NCI-H82 (cell line): ENCODE results near the gene NUP210.

ENCODE experiments used
- DNase-seq: peaks from one replicate; lab custom pipeline; 2025; lab: John Stamatoyannopoulos, UW

Gene NUP210

GRCh38 chr3:13348661-13349396 lies 71.3 kb downstream of the NUP210 start:
- DNase-seq, result no peak

GRCh38 chr3:13348100-13348499 lies 72.0 kb downstream of the NUP210 start:
- DNase-seq, result no peak

DNA sequence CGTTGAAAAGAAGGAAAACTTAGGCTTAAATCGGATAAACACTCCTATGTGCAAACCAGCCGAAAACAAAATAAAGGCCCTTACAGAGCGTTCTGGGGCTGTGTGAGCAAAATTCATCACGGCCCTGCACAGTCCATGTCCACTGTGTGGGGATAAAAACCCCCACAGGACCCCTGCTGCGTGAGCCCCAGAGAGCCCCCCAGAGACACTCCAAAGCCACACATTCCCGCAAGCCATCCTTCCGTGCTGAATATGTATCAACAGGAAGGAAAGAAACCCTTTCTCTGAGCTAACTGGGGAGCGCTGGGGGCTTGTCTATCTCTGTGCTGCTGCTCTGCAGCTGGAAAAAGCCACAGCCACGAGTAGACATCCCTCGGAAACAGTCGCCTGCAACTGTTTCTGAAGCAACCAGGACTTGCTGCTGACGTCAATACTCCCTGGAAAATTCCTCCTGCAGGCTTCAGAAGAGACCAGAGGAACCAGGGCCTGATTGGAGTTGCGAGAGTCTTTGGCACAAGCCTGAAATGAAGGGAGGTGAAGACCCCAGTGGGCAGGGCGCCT lies 72.7 kb downstream of the NUP210 start:
- DNase-seq, result no peak

- DNase-seq, result no peak
Measured at GRCh38 chr3:13346481-13347389, 73.4 kb downstream of the NUP210 start.

- DNase-seq, result no peak
Measured at GRCh38 chr3:13345772-13346171, 74.3 kb downstream of the NUP210 start.

GRCh38 chr3:13345284-13345683 lies 74.8 kb downstream of the NUP210 start:
- no peak for DNase-seq

DNA sequence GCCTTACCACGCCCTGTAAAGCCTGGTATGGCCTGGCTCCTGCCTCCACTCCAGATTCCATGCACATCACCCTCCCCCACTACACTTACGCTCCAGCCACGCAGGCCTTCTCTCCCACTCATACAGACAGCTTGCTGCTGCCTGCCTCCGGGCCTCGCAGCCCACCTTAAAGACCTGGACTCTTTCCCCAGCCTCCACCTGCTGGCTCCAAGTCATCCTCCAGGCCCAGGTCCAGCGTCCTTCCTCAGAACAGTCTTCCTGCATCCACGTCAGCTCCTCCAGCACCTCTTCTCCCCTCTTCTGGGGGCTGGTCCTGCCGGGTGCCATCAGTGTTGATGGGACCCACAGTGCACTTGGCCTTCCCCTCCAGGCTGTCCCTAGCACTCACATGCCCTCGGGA lies 75.5 kb downstream of the NUP210 start:
- no peak for DNase-seq

DNA sequence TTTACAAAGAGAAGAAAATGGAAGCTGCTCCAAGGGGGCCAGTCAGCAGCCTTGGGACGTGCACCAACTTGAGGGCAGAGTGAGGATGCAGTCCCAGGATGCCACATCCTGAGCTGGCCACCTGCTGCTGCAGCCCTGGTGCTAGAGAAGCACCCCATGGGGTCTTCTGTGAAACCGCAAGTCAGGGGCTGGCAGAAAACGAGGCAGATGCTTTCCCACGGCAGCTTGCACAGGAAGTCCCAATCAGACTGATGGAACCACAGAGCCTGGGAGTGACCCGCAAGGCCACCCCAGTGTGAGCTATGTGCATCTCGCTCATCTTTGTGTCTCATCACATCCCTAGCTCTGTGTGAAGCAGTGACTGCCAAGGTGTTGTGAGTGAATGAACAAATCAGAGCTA lies 76.5 kb downstream of the NUP210 start:
- DNase-seq, result no peak

DNA sequence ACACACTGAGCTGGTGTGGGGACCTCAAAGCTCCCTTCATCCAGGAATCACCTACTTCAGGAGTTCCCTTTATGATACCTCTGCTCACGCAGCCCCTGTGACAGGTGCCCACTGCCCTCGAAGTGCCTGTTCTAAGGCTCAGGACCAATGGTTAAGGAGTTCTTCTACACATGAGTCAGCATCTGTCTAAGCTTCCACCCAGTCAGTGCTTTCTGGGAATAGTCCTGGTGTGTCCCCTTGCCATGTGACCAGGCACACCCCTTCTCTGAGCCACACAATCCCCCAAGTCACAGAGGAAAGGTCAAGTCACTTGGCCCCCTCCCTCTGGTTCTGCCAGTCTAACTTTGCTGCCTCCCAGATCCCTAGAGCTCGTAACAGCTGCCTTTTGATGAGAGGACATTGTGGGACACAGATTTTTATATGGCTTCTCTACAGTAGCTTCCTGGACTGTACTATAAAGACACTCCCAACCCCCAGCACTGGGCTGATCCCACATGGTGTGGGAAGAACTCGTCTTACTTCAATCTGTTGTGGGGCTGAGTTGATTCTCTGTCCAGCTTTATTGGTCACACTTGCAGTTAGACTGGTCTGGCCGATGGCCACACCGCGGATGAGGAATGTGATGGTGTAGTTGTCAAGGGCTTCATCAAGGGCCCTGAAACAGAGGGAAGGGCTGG lies 78.8 kb downstream of the NUP210 start:
- no peak for DNase-seq

- DNase-seq, result no peak
Measured at GRCh38 chr3:13339833-13340232, 80.3 kb downstream of the NUP210 start.

DNA sequence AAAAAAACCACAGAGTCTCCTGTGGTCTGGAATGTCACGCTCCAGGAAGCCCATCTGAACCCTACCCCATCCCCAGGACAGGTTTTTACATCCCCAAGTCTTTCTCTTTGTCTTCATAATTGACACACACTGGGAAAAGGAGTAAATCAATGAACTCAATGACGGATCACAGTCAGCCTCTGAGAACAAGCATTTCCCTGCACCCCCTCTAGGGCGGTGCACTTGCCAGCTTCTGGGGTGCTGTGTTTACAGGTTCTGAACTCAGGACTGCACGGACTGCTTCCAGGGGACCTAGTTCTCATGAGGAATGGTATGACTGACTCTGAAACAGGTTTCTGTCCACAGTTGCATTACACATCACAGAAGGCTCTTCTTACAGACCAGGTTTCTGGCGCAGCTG lies 81.1 kb downstream of the NUP210 start:
- DNase-seq, result no peak

DNA sequence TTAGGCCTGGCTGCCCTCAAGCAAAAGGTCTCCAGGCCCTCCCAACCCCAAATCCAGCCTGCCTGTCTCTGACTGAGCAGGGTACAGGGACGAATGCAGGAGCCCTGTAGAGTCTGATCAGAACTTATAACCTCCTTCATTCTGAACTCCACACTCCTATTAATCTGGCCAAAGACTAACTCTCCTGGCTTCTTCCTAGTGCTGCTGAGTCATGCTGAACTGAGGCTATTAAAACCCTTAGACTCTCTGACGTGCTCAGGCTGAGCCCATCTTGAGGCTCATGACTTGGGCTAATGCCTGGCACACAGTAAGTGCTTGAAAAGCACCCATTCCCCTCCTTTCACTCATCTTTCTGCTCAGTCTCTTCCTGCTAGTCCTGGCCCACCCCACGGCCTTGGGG lies 81.9 kb downstream of the NUP210 start:
- no peak for DNase-seq

GRCh38 chr3:13336592-13336991 lies 83.5 kb downstream of the NUP210 start:
- no peak for DNase-seq

DNA sequence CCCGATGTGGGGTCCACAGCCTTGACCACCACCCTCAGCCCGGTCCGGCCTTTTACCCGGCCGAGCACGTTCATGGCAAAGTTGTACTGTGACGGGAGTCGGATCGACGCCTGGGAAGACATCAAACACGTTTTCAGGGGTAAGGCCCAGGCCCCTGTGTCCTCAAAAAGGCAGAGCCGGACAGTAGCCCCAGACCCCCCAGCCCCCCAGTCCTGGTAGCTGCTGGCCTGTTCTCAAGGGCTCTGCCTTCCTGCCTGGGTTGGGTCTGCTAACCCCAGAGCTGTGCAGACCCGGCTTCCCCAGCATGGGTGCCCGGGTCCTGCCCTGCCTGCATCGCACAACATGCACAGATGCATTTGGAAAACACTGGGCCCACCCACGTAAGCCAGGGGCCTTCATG lies 84.6 kb downstream of the NUP210 start:
- DNase-seq, result no peak

DNA sequence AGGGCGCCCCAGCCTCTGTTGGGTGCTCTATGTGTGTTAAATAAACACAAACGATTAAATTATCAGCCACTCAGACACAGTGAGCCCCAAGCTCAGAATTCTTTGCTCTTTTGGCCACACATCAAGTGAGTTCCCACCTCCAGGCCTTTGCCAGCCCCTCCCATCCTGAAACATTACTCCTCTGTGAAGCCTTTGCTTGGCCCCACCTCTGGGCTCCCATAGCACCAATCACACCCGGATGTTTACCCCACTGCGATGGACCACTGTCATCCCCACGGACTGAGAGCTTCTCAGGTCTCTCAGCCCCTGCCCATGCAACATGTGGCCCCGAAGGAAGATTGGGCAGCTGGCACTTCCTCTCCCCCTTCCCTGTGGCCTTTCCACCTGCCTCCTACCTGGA lies 85.1 kb downstream of the NUP210 start:
- DNase-seq, result no peak

DNA sequence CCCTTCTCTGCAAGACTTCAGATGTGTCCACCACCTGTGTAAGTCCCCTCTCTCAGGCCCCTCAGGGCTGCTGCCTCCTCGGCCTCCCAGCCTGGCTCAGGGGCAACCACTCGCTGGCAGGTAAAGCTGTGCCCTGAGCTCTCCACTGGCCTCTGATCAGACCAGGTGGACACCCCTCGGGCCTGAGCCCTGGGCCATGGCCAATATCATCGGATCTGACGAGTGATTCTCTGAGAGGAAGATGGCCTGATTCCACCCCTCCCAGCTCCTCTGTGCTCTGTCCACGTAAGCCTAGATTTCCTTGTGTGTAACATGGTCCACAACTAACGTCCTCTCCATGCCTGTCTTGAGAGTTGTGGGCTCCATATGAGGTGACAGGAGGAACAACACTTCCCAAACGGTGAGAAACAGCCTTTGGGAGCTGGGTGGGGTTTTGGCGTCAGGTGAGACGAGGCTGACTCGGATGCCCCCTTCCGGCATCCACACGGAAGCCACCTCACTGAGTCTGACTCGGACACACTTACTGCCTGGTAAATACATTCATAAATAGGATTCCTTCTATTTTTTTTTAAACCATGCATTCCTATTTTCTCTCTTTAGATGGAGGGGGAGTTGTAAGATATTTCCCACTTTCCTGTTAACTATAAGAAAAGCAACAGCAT lies 86.8 kb downstream of the NUP210 start:
- DNase-seq, result no peak

GRCh38 chr3:13332740-13333139 lies 87.4 kb downstream of the NUP210 start:
- no peak for DNase-seq

GRCh38 chr3:13332158-13332557 lies 88.0 kb downstream of the NUP210 start:
- no peak for DNase-seq

DNA sequence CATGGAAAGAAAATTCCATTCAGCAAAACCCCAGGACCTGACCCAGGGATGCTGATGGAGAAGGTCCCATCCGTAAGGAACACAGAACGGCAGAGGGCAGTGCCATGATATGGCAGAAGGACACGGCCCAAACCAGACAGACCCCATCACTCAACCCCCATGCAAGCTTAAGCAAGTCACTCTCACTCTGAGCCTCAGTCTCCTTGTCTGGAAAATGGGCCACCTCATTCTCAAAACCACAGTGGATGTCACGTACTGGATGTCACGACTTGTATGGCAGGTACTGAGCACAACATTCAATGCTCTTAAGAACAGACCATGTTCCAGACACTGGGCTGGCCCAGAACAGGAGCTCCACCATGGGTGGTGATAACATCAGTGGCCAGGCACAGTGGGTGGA lies 90.4 kb downstream of the NUP210 start:
- no peak for DNase-seq

DNA sequence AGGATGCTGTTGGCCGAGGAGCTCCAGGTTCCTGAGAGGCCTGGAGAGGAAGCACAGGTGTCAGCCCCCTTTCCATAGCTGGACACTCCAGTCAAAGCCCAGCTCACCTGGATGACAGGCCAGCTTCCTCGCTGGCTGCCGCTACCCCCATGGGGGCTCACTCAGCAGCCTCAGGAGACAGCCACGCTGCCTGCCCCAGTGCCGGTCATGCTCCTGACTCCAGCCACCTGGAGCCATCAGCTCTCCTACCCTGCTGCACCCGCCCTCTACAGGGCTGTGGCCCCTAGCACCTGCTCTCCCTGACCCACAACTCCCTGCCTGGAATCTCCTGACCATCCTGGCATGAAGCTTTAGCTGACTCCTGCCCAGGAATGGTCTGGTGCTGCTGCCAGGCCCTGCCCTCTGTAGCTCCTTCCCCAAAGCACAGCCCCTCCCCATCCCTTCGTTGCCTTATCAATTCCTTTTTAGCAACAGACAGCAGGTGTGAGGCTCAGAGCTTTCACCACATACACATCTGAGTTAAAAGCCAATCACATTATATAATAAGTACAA lies 94.2 kb downstream of the NUP210 start:
- DNase-seq, result no peak

DNA sequence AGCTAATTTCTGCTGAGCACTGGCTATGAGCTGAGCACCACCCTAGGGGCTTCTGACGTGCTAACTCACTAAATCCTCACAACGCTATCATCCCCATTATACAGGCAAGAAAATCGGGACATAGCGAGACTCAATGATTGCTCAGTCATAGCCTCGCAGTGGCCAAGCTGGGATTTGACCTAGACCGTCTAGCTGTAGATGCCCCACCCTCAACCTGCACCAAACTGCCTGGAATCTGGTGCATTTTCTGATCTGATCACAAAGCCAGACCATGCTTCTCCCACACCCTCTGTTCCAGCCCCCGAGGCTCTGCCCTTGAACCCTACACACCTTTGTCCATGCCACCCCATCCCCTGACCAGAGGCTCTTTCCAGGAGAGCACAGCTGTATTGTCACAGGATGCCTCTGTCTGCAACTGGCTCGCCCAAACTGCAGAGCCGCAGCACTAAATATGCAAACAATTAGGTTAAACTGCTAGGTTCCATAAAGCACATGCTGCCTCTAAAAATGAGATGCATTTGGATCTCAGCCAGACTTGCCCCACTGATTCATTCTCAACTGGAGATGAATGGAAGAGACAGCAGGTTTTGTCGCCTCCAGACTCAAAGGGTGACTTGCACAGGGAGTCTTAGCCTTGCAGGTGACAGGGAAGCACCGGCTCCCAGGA lies 95.2 kb downstream of the NUP210 start:
- no peak for DNase-seq
